Spleen (tissue), 11 donors: ENCODE data around the gene IRS2. TPM values are rescaled to one million over a fixed set of nuclear protein-coding genes. Genes with fewer than 3 reads are reported as not detected.

Experiments
- DNase-seq: peaks from one replicate; pipeline ENCODE4 v3.0.0-alpha.2; 2020
- H3K27ac ChIP-seq, 8 donors: fragments of 200-600 bp; sonication (generic) in 7 of 8; 1 replicate in 4 of 8; 2 replicates in 4 of 8; pipeline versions ENCODE4 v1.5.0 to v1.8.0; 2016 to 2021; ENCODE audit warnings: inconsistent platforms in 4 of 8, mild to moderate bottlenecking in 4 of 8, moderate library complexity in 1 of 8
- H3K27me3 ChIP-seq, 7 donors: fragments of 200-600 bp; sonication (generic) in 6 of 7; replicated peaks in 1 of 7; 1 replicate in 4 of 7; 2 replicates in 3 of 7; pipeline versions ENCODE4 v1.5.0 to v1.8.0; 2016 to 2021; ENCODE audit warnings: inconsistent platforms in 3 of 7, mild to moderate bottlenecking in 1 of 7
- H3K36me3 ChIP-seq, 6 donors: fragments of 200-600 bp; sonication (generic) in 5 of 6; 1 replicate in 4 of 6; 2 replicates in 2 of 6; pipeline versions ENCODE4 v1.5.0 to v1.8.0; 2016 to 2021; ENCODE audit warnings: inconsistent platforms in 2 of 6
- H3K4me1 ChIP-seq, 6 donors: fragments of 200-600 bp; sonication (generic) in 5 of 6; 1 replicate in 3 of 6; 2 replicates in 3 of 6; pipeline versions ENCODE4 v1.5.0 to v1.8.0; 2016 to 2021; ENCODE audit warnings: inconsistent platforms in 3 of 6
- H3K4me3 ChIP-seq, 8 donors: fragments of 200-600 bp; sonication (generic) in 7 of 8; 1 replicate in 4 of 8; 2 replicates in 4 of 8; pipeline versions ENCODE4 v1.5.0 to v1.8.0; 2016 to 2021; ENCODE audit warnings: inconsistent platforms in 4 of 8, mild to moderate bottlenecking in 4 of 8, moderate library complexity in 2 of 8
- H3K9me3 ChIP-seq, 8 donors: fragments of 200-600 bp; sonication (generic) in 7 of 8; 1 replicate in 4 of 8; 2 replicates in 4 of 8; pipeline versions ENCODE4 v1.5.0 to v1.8.0; 2016 to 2021; ENCODE audit warnings: inconsistent platforms in 4 of 8
- POLR2A ChIP-seq, 3 donors: fragments of 450-650 bp; IDR thresholded peaks; one replicate each; pipeline ENCODE4 v1.5.1; 2017; ENCODE audit warnings: antibody characterized with exemption in 3 of 3, mild to moderate bottlenecking in 1 of 3
- POLR2AphosphoS5 ChIP-seq, 3 donors: sonication (generic); formaldehyde crosslinking; IDR thresholded peaks; one replicate each; pipeline ENCODE4 v1.5.1; 2017; ENCODE audit warnings: antibody characterized with exemption in 3 of 3
- WGBS, 5 donors: extraction: QIAGEN DNeasy Blood & Tissue Kit in 3 of 5; methylation state at CpG; one replicate each; pipeline versions ENCODE4 v1.1.5 to v1.1.7; 2013 to 2018; 5-methylcytosine and 5-hydroxymethylcytosine counted together
- intact Hi-C: fragments of 100-400 bp; cut with DNase I; formaldehyde crosslinking; loops from one replicate; pipeline ENCODE4 v1.15.0; 2023; ENCODE audit warnings: low total_unique reads
- polyA plus RNA-seq, 3 donors: library from polyadenylated mRNA; stranded (reverse); fragments of 200-250 nt; gene quantifications; one replicate each; pipeline ENCODE4 v1.2.1, GENCODE V29; 2013
- total RNA-seq, 7 donors: library from RNA; depleted of rRNA in 3 of 7; stranded (reverse); fragments of >200 nt in 3 of 7; fragmentation: NEBNext Ultra II Directional in 4 of 7; extraction: Animal tissue kit (Norgen Biotek cat#: 25700) in 4 of 7; gene quantifications; one replicate each; pipeline versions ENCODE4 v1.1.0 to v1.2.1, GENCODE V29; 2016 to 2021
- TF ChIP-seq, protein P1 (sequence below), 11 experiments: fragments of 200-600 bp in 7 of 11; fragments of 450-650 bp in 4 of 11; sonication (generic) in 4 of 11; IDR thresholded peaks in 8 of 11; conservative IDR thresholded peaks in 3 of 11; 1 replicate in 7 of 11; 2 replicates in 4 of 11; pipeline versions ENCODE4 v1.4.0 to v1.8.0; 2016 to 2021; ENCODE audit warnings: antibody characterized with exemption in 11 of 11, inconsistent platforms in 4 of 11, mild to moderate bottlenecking in 1 of 11
- donor health status: healthy with polysubstance abuse.
- donor health status: DM: no; HTN: no; CAD: no; lungs with moderate emphysema.
- donor health status: DM: no; HTN: no; CAD: no.
- donor health status: Bipolar disorder and iron deficiency.
- donor health status: healthy.
- donor health status: DM: no; HTN: no; CAD: no.
- donor health status: DM: yes; HTN: yes; CAD: no.

The IRS2 gene
- total and polyA plus RNA-seq, 10 donors = 1.4 to 31.3 (median 13.5) TPM

DNA sequence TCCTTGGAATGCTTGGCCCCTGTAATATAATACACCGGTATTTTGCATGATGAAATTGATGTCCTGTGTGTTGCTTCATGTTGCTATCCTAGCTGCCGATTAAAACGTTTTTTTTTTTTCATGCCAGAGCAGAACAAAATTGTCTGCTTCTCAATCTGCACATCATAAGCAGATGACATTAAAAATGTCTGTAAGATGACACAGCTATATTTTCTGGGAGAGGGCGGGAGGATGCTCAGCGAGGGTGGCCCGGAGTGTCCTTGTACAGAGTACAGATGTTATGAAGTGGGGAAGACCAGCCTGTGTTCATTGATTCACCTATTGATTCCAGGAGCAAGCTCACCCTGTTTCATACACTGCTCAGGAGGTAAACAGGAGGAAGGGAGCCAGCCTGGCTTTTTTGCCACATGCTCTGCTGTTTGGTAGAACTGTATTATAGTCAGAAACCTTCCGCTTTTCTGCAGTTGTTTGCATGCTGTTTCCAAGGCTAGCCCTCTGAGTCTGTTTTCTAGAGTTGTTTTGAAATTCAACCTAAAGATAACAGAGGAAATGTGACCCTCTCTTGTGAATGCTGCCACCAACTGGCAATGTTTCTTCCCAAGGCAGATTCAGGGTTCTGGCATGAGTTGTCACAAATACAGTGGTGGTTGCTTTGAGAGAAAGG is 4.7 kb upstream of the IRS2 start:
- Histone ChIP-seq H3K27ac (peak overlapping the region in 7 of 8 donors; percentile 12 to 96 (median 39)), H3K27me3 (peaks cover 0 to 79% (median 17%) of the 10 kb centered on the region in 7 donors), H3K36me3 (no peaks in the 10 kb centered on the region), H3K4me3 (peak overlapping the region in 1 of 8 donors; percentile 21), H3K9me3 (no peaks in the 10 kb centered on the region), H3K4me1 (peaks cover 4 to 45% (median 13%) of the 10 kb centered on the region in 6 donors)
- no peak for DNase-seq
- WGBS, 5 donors = 26 to 55% (median 42%) methylated on average over 7 of the region's 7 CpGs
- intact Hi-C loops = no loop called here
- TF ChIP-seq, protein P1, sequence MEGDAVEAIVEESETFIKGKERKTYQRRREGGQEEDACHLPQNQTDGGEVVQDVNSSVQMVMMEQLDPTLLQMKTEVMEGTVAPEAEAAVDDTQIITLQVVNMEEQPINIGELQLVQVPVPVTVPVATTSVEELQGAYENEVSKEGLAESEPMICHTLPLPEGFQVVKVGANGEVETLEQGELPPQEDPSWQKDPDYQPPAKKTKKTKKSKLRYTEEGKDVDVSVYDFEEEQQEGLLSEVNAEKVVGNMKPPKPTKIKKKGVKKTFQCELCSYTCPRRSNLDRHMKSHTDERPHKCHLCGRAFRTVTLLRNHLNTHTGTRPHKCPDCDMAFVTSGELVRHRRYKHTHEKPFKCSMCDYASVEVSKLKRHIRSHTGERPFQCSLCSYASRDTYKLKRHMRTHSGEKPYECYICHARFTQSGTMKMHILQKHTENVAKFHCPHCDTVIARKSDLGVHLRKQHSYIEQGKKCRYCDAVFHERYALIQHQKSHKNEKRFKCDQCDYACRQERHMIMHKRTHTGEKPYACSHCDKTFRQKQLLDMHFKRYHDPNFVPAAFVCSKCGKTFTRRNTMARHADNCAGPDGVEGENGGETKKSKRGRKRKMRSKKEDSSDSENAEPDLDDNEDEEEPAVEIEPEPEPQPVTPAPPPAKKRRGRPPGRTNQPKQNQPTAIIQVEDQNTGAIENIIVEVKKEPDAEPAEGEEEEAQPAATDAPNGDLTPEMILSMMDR (IDR thresholded peaks at IDR 0.05 in 8 of 11, conservative IDR thresholded peaks at IDR 0.05 in 3 of 11) = peak in 7 of 11 experiments; percentile 18 to 57 (median 50)
- TF ChIP-seq POLR2A (IDR thresholded peaks at IDR 0.05) = no peak

DNA sequence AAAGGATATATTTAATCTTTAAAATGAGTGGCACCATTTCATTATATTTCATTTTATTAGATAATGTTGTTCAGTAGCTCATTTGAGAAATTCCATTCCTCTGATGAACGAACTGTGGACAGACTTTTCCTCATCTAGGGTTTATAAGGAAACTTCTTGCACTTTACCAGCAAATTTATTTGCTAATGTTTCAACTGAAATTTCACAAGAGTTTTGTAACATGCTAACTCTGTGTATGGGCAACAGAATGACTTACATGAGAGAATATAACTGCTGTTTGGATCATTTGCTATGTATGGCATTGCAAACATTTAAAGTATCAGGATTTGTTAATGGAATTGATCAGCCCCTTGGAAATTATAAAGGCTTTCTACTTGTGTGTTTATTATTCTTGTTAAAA is 3.7 kb upstream of the IRS2 start:
- Histone ChIP-seq H3K9me3 (no peaks in the 10 kb centered on the region), H3K36me3 (no peaks in the 10 kb centered on the region), H3K4me1 (peaks cover 4 to 50% (median 15%) of the 10 kb centered on the region in 6 donors), H3K27me3 (peaks cover 0 to 76% (median 12%) of the 10 kb centered on the region in 7 donors), H3K27ac (peak overlapping the region in 4 of 8 donors; percentile 13 to 96 (median 84)), H3K4me3 (no peak overlapping the region)
- intact Hi-C loops = no loop called here
- TF ChIP-seq POLR2AphosphoS5 (IDR thresholded peaks at IDR 0.05) = no peak
- no peak for TF ChIP-seq POLR2A (IDR thresholded peaks at IDR 0.05)
- TF ChIP-seq, protein P1 (IDR thresholded peaks at IDR 0.05 in 8 of 11, conservative IDR thresholded peaks at IDR 0.05 in 3 of 11) = no peak
- WGBS, 5 donors = 27 to 77% (median 54%) methylated on average over 1 of the region's 1 CpG
- DNase-seq = no peak

DNA sequence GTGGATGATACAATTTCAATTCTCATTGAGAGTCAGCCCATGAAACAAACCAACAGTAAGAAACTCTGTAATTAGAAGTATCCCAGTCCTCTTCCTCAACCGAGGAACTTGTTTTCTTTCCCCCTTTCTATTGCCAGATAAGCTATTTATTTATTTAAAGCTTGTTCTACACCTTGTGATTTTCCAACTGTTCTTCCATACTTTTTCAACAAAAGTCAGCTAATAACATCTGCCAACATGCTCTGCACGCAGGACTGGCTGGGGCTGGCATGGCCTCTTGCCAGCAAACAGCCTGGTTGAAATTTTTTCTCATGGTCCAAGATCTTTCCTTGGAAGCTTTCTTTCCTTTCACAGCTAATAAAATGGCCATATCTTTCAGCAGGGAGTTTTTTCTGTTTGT is 2.9 kb upstream of the IRS2 start:
- Histone ChIP-seq H3K27me3 (peaks cover 0 to 77% (median 9%) of the 10 kb centered on the region in 7 donors), H3K9me3 (no peaks in the 10 kb centered on the region), H3K4me3 (no peak overlapping the region), H3K4me1 (peaks cover 5 to 55% (median 21%) of the 10 kb centered on the region in 6 donors), H3K36me3 (peaks cover 0 to 3% (median 0%) of the 10 kb centered on the region in 6 donors), H3K27ac (peak overlapping the region in 3 of 8 donors; percentile 74 to 96 (median 94))
- no peak for DNase-seq
- intact Hi-C loops = loop anchor here (5.0 to 10.0 kb wide), 2 partner anchors 644 to 827 kb away; no protein-coding TSS in a partner anchor
- TF ChIP-seq POLR2A (IDR thresholded peaks at IDR 0.05) (no peak), POLR2AphosphoS5 (IDR thresholded peaks at IDR 0.05) (no peak)
- TF ChIP-seq, protein P1 (IDR thresholded peaks at IDR 0.05 in 8 of 11, conservative IDR thresholded peaks at IDR 0.05 in 3 of 11) = no peak
- WGBS, 5 donors = 33 to 78% (median 58%) methylated on average over 2 of the region's 2 CpGs

DNA sequence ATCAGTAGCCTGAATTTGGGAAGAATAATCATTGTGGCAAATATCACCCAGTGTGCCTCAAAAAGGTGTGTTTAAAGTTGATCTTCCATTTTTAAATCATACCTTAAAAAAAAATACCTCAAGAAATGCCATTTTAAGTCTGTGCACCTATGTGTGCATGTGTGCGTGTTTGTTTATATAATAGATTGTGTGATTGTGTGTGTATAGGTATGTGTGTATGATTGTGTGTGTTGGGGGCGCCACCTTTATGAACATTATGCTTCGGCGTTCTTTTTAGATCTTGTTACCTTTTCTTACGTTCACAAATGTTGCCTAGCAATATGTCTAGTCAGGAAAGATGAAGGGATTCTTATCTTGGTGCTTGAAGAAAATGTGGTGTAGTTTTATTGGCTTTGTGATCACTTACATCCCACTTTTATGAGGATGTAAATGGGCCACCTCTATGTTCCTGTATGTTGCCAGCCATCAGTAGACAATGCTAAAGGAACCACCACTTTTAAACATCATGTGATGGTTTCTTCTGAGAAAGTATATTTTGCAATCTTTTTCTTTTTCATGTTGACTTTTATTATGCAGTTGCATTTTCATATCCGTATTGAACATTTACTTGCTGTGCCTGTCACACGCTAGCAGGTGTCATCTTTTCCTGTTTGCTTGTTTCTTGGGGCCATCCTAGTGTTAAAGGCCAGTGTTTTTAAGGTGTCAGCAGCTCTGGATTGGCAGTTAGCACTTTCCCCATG is 2.2 kb upstream of the IRS2 start:
- Histone ChIP-seq H3K4me3 (no peak overlapping the region), H3K36me3 (peaks cover 0 to 10% (median 4%) of the 10 kb centered on the region in 6 donors), H3K27ac (peak overlapping the region in 4 of 8 donors; percentile 74 to 96 (median 90)), H3K4me1 (peaks cover 5 to 63% (median 27%) of the 10 kb centered on the region in 6 donors), H3K27me3 (peaks cover 0 to 72% (median 9%) of the 10 kb centered on the region in 7 donors), H3K9me3 (no peaks in the 10 kb centered on the region)
- DNase-seq = no peak
- intact Hi-C loops = loop anchor here (5.0 to 10.0 kb wide), 2 partner anchors 644 to 826 kb away; no protein-coding TSS in a partner anchor
- no peak for TF ChIP-seq POLR2A (IDR thresholded peaks at IDR 0.05)
- TF ChIP-seq, protein P1 (IDR thresholded peaks at IDR 0.05 in 8 of 11, conservative IDR thresholded peaks at IDR 0.05 in 3 of 11) = no peak
- no peak for TF ChIP-seq POLR2AphosphoS5 (IDR thresholded peaks at IDR 0.05)
- 66 to 81% (median 76%) methylated on average over 7 of the region's 7 CpGs for WGBS, 5 donors
